Measurements from ENCODE around the gene HLF.

- TF ChIP-seq EZH2 (IDR thresholded peaks at IDR 0.05; ENCODE audit: borderline replicate concordance, control insufficient read depth, low read depth, low read length) (no peak), CTCF (IDR thresholded peaks at IDR 0.05 in 2 of 3, conservative IDR thresholded peaks at IDR 0.05 in 1 of 3; ENCODE audit: control insufficient read depth in 2 of 3, extremely low read depth in 1 of 3, insufficient read depth in 1 of 3, low read depth in 3 of 3, low read length in 3 of 3) (no peak), E2F4 (IDR thresholded peaks at IDR 0.05; ENCODE audit: low read depth, low read length) (no peak), MAX (IDR thresholded peaks at IDR 0.05; ENCODE audit: low read depth, low read length) (no peak), PBX3 (IDR thresholded peaks at IDR 0.05; ENCODE audit: insufficient replicate concordance, low read depth, low read length) (no peak), NR2C2 (IDR thresholded peaks at IDR 0.05; ENCODE audit: borderline replicate concordance, control insufficient read depth, insufficient read length, low read depth) (no peak), MTA3 (IDR thresholded peaks at IDR 0.05; ENCODE audit: borderline replicate concordance, low read length) (no peak), POLR2A (IDR thresholded peaks at IDR 0.05; ENCODE audit: low read depth, low read length) (no peak)
These were observed 35.1 kb downstream of the HLF start for GRCh38 chr17:55299890-55300289.

Measured in GM12878 (cell line).